NCI-H1105 (cell line): Measurements from ENCODE around the gene PUM2.
"Not testable (repeated sequence)": the region's sequence is repeated elsewhere in the genome, so short reads cannot be mapped to it uniquely, and the experiment has no call there.

Experiments used
- DNase-seq: peaks from one replicate; lab custom pipeline; 2025; lab: John Stamatoyannopoulos, UW

Gene PUM2

DNA sequence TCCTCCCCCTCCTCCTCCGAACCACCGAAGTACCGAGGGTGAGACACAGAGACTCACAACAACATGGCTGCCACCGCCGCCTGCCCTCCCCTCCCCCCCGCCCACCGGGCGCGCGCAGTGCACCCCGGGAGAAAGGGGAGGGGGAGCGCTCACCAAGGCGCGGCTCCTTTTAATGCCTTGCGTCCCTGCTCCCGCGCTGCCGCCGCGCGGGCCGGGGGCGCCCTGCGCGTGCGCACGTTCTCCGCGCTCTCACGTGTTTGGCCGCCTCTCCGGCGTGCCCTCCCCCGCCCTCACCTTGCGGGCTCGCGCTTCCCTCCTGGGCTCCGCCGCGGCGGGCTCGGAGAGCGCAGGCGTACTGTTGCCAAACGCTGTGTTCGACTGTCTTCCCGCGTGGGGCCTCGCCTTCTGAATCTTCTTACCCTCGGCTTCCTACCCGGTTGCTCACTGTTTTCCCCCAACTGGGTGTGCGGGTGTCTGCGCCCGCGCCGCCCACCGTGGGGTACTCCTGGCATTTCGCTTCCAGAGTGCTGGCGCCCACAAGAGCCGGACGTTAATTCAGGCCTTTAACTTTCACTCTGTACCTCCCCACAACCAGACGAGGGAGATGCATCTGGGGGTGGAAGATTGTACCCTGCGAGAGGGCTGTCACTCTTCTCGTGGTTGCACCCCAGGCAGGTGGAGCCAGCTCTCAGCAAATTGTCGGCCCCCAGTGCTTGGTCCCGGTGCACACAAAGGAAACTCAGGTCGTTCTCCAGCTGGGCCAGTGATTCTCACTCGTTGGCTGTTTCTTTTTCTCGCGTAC, at the start of gene PUM2:
Gene PUM2 (minus strand): TSS at position 92 of the 802 bp plus-strand sequence. CDS start 23,484 bp downstream, outside the sequence.
- peak; percentile 93 for DNase-seq

GRCh38 chr2:20400306-20400705, 49.7 kb upstream of the PUM2 start:
- DNase-seq: no peak

GRCh38 chr2:20398956-20399567, 48.4 kb upstream of the PUM2 start:
- DNase-seq: no peak

DNA sequence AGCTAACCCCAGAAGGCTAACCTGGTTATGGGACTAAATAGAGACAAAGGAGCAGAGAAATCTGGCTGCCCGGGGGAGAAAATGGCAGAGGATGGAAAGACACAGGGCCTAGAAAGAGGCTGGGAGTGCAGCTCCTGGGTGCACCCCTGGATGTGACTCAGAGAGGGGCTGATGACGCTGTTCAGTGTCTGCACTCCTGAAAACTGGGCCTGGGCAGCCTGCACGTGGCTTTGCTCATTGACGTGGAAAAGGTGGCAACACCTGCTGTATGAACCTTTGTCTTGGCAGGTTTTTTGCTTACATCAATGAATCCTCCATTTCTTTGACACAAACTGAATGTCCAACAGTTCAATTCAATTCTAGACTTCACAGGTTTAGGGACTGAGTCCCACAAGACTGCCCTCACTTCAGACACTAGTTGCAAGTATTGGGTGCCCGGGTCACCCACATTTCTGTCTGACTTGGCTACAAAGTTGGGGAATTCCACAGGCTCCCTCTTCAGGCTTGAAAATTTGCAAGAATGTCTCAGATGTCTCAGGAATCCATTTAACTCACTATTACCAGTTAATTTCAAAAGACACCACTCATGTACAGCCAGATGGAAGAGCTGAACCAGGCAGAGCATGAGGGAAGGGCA, 47.3 kb upstream of the PUM2 start:
- no peak for DNase-seq

GRCh38 chr2:20396356-20397000, 45.8 kb upstream of the PUM2 start:
- DNase-seq: no peak

DNA sequence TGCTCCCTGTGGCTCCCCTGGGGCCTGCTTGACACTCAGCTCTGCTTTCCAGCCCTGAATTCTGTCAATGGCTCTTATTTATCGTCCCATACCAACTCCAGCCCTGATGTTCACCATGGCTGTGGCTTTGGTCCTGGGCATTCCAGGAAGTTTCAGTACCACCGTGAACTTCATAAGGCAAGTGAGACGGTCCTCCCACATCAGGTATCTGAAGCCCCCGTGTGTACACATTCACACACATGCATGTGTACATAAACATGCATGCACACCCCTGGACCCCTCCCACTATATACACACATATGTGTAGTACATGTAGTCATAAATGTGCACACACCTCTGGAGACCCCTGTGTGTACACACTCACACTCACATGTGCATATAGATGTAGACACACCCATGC, 43.3 kb upstream of the PUM2 start:
- DNase-seq: no peak

DNA sequence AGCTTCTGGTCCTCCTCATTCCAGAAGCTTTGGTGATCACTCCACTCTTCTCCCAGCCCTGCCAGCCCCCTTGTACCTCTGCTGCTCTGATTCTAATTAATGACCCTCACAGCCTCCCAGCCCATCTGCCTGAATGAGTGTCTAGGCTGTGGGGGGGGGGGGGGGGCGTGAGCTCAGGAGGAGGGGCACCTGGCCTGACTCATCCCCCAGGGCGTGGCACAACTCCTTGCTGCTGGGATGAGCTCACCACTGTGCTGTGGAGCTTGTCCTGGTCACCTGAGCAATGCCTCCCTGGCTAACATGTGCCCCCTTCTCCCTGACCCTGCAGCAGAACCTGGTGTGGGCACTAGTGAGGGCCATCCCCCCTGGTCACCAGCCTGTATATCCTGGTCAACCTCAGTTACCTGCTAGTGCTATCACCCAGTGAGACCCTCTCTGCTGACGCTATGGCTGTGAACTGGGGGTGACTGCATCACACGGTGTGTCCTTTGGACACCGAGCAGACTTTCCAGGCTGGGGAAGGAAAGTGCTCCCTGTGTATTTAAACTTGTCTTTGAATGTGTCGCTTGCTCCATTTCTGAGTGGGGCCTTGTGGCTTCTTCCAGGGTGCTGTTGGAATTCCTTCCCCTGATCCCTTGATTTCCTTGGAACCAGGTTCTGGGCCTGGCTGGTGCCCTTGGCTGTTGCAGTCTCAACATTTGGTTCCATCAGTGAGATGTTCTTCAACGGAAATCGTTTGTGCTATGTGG, 41.5 kb upstream of the PUM2 start:
- no peak for DNase-seq

DNA sequence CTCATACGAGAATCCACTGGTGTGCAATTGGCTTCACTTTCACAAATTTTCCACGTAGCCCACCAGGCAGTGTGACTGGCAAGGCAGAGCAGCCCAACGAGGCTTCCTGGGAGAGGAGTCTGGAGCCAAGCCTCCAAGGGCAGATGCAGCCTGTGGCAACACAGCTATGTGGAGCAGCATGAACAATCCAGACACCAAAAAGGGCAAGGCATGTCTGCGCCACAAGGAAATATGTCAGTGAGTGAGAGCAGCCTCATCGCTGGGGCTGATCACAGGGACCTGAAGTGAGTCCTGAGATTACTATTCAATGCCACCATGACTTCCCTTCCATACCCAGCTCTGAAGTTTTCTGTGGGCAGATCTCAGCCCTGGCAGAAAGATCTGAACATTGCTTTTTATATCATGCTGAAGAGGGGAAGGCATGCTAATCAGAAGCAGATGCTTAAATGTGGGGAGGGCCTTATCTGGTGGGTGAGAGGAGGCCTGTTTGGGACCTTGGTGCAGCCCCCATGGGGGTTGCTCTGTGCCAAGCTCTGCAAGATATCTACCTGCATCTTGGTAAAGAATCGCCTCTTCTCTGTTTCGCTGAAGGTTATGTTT, 40.0 kb upstream of the PUM2 start:
- no peak for DNase-seq

- DNase-seq: no peak
These were observed 34.3 kb upstream of the PUM2 start for GRCh38 chr2:20384953-20385352.

DNA sequence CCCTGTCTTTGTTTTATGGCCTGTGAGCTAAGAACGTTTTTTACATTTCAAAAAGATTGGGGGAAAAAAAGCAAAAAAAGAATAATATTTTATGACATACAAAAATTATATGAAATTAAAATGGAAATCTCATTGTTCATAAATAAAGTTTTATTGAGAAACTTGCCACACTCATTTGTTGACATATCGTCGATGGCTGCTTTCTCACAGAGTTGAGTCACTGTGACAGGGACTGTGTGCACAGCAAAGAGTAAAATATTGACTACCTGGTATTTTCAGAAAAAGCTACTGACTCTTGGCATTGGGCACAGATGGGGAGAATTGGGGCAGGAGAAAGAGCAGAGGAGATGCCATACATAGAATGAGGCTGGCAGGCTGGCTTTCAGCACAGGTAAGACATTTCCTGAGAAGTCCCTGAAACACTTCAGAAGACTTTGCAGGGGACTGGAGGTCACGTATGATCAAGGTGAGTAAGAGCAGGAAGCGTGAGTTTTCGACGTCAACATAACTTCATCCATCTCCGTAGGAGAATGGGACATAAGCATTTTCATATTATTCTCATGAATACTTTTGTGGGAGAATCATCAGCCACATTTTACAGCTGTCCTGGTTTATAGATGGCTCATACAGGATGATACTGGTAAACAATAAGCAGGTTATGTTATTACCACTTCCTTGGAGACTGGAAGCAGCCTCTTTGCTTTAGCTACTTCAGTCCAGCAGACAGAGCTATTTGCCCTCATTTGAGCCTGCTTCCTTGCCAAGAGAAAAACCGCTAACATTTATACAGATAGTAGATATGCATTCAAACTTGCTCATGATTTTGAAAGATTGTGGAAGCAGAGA, 32.5 kb upstream of the PUM2 start:
- DNase-seq: no peak

GRCh38 chr2:20381457-20381856, 30.8 kb upstream of the PUM2 start:
- peak; percentile 78 for DNase-seq

DNA sequence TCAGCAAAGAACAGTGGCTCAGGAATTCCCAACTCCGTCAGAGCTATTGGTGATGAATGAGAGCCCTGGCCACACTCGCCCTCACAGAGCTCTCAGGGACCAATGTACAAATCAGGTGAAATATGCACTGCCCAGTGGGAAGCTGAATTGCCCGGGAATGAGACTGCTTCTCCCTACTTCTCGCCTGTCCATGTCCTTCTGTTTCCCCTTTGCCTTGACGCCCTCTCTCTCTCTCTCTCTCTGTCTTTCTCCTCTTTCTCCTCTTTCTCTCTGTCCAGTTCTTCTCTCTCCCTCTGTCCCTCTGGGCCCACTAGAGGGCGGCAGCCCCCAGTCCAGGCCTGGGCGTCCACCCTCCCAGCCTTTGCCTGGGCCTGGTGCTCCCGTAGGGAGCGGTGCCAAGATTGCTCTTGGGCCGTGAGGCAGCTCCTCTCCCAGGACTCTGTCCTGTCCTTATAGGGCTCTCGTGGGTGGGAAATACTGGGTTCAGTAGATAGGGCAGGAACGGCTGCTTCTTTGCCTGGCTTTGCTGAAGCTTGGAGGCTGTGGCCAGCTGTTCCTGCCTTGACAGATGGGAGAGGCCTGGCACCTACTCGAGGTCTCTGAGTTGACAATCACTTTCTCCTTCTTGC, 28.4 kb upstream of the PUM2 start:
- DNase-seq: no peak

GRCh38 chr2:20378341-20378740, 27.7 kb upstream of the PUM2 start:
- DNase-seq: no peak

DNA sequence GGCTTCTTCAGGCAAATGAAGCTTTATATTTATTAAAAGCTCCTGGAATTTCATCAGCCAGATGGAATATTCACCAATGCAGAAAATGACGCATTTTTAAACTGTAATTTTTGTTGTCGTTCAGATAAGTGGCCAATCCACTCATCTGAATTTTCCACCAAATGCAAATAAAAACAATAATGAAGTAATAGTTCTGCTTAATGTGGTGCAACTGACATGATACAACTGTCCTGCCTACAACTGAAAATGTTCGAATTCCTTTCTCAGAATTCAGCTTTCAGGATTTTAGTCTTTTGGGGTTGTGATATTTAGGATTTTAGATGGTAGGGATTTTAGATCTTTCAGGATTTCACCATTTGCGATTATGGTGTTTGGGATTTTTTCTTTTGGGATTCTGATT, 27.1 kb upstream of the PUM2 start:
- DNase-seq: no peak

- not testable (repeated sequence) for DNase-seq
These were observed 24.3 kb upstream of the PUM2 start for GRCh38 chr2:20374982-20375381.

- DNase-seq: no peak
These were observed 22.4 kb upstream of the PUM2 start for GRCh38 chr2:20372896-20373640.

DNA sequence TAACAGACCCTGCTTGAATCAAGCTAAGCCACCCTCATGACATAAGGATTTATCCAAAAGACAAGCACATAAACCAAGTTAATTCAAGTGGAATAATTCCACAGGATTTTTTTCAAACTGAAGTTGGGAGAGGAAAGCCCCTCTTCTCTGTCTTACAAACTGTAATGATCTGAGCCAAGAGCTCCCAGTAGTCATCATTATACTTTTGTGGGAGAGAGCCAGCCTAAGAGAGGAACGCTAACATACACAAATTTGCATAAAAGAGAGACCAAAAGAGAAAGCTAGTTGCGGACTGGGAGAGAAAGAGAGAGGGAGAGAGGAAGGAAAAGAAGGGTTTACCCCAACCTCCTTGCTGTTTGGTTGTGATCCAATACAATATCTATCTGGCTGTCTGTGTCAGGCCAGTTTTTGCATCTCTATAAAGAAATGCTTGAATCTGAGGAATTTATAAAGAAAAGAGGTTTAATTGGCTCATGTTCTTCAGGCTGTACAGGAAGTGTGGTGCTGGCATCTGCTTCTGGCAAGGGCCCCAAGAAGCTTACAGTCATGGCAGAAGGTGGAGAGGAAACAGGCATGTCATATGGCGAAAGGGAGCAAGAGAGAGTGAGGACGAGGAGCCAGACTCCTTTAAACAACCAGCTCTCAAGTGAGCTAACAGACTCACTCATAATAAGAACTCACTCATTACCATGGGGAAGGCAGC, 20.8 kb upstream of the PUM2 start:
- no peak for DNase-seq

- DNase-seq: no peak
These were observed 19.5 kb upstream of the PUM2 start for GRCh38 chr2:20370191-20370590.

DNA sequence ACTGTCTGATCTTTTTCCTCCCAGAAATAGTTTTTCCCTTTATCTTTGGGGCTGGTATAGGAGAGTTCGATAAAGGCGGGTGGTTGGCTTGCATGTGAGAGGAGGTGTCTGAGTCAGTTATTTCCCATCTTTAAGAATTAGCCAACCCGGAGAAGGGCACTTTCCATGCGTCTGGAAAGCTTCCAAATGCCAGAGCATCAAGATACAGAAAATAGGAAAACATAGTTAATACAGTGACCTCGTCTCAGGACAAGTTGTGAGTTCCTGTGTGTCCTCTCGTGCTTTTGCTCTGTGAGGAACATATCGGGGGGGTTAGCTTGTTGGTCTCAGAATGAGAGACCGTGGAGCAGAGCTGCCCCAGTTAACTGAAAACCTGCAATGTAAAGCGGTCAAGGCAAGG, 18.7 kb upstream of the PUM2 start:
- DNase-seq: no peak
